ENCODE data around the gene GOLGA8T.
"Not testable (repeated sequence)": the region's sequence is repeated elsewhere in the genome, so short reads cannot be mapped to it uniquely, and the experiment has no call there.

Gene GOLGA8T

DNA sequence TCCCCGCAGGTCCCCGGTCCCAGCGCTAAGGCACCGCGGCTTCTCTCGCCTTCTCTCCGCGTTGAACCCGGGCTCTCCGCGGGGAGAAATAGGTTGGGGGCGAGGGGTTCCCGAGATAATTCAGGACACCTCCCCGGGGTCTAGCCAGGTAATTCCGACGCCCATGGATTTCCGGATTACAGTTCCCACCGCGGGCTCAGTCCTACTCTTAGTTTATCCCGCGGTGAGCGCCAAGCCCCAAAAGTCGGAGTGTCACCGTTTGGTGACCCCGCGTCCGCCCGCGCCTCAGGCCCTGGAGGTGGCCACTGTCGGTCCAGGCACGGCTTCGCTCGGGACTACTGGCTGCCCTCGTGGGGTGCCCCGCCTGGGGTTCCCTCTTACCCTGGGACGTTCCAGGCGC, 56.8 kb downstream of the GOLGA8T start:
- not testable (repeated sequence) for DNase-seq (ENCODE audit: low read depth in 2 of 2)

DNA sequence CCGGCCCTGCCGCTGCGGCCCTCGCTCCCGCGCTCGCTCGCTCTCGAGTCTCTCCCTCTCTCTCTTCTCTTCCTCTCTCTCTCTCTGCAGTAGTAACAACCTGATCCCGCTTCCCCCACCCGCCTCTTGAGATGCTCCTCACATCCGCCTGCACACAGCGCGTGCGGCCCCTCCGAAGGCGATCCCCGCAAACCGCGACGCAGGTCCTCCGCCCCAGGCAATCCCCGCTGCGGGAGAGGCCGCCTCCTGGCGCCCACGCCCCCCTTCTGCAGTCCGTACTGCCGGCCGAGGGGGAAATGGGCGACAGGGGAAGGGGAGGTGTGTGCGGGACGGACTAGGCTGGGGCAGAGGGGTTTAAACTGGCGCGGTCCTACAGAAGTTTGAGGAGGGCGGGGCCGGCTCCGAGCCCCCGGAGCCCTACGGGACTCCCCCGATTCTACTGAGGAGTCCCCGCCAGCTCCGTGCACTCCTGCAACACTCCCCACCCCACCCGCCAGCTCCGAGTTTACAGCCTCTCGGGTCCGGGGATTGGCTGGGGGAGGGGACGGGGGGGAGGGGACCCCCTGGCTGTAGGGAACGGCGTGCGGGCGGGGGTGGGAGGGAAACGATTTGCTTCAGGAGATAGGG, 57.4 kb downstream of the GOLGA8T start:
- not testable (repeated sequence) for DNase-seq (ENCODE audit: low read depth in 2 of 2)

DNA sequence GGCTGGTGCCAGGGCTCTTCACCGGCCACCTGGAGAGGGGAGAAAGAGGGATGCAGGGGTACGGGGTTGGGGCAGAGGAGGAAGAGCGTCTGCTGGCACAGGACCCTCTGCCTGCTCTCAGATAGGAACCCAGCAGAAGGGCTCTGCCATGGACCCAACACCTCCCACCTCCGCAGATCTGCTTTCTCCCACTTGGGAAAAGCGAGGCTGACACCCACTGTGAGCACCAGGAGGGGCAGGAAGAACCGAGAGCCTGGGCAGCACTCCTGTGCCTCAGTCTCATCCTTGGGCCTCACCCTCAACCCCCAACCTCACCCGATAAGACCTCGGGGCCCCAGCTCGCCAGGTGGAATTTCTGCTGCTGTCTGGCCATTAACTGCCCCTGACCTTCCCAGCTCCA, 58.0 kb downstream of the GOLGA8T start:
- DNase-seq (ENCODE audit: low read depth in 2 of 2), result not testable (repeated sequence)

All from stimulated activated CD8-positive, alpha-beta memory T cell treated with anti-CD3 and anti-CD28 coated beads, Interleukin-7, amount 100 ng/mL, for 4 hours (primary cell).